ENCODE measurements around the gene ELN.

DNA sequence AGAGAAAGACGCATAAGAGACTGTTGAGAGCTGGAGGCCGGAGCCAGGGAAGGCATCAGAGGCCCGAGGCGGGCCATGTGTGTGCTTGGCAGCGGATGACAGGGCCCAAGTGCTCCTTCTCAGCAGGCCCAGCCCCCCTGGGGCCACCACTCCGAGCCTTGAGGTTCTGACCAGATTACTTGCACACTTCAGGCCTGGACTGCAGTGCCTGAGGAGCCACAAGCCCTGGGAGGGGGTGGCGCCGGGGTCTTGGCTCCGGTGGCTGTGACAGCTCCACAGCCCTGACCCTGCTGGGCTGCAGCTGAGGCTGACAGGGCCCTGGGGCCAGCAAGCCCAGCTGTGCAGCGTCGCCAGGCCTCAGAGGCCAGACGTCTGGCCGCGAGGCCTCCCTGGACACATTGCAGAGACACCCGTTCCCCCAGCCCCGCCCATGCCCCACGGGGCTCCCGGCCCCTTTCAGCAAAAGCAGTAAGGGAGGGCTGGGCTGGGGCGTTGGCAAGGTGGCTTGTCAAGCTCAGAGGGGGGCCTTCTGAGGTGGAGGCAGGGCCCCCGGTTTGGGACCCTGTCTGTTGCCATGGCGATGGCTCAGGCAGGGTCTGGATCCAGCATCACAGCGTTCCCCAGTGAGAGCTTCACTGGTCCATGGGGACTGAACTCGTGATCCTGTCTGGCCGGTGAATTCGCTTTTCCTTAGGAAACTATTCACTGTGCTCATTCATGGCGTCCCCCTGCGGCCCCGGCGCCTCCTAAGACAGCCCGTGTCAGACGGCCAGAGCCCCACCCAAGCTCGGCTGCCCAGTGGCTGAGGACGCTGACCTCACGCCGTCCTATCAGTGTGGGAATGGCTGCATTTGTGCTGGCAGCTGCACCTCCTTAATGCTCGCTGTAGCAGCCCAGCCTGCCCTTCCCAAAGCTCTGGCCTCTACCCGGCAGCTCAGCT, 5.7 kb downstream of the ELN start:
- TF ChIP-seq CTCF (conservative IDR thresholded peaks at IDR 0.05; ENCODE audit: low read depth, low read length) (no peak), EZH2 (IDR thresholded peaks at IDR 0.05; ENCODE audit: borderline replicate concordance, low read depth, low read length, poor library complexity, severe bottlenecking) (no peak)
